Natural killer cell (primary cell): ENCODE results near the gene CAST. TPM values are rescaled to one million over a fixed set of nuclear protein-coding genes. Genes with fewer than 3 reads are reported as not detected.
A peak's percentile ranks its signal among the peaks of the same experiment; 100 is the strongest.

Experiments
- ATAC-seq, 3 donors: fragments of 150-1000 bp in 2 of 3; fragments of 200-7000 bp in 1 of 3; cut with Tn5 transposase; 1 replicate in 1 of 3; 2 replicates in 2 of 3; pipeline ENCODE4 v1.10.0; 2021; ENCODE audit warnings: mild to moderate bottlenecking in 2 of 3, moderate library complexity in 2 of 3
- DNase-seq, 2 donors: peaks; one replicate each; pipeline versions ENCODE4 v3.0.0 to v3.0.0-alpha.2; 2013 to 2021; ENCODE audit warnings: mixed read lengths in 1 of 2
- H3K27ac ChIP-seq: one replicate; pipeline ENCODE4 v1.5.1; 2013; ENCODE audit warnings: mild to moderate bottlenecking, low read length
- H3K27me3 ChIP-seq: one replicate; pipeline ENCODE4 v1.6.1; 2013; ENCODE audit warnings: low read length; ENCODE audit not compliant: control insufficient read depth, insufficient read depth
- H3K36me3 ChIP-seq: one replicate; pipeline ENCODE4 v1.6.1; 2013; ENCODE audit warnings: low read length; ENCODE audit not compliant: control insufficient read depth, insufficient read depth
- H3K4me1 ChIP-seq: one replicate; pipeline ENCODE4 v1.6.1; 2013; ENCODE audit warnings: low read length; ENCODE audit not compliant: control insufficient read depth, insufficient read depth
- H3K4me3 ChIP-seq: one replicate; pipeline ENCODE4 v1.5.1; 2013; ENCODE audit warnings: low read length
- H3K9me3 ChIP-seq: one replicate; pipeline ENCODE4 v1.6.1; 2013; ENCODE audit warnings: low read length; ENCODE audit not compliant: control insufficient read depth, insufficient read depth
- H3K27ac Mint-ChIP-seq, 2 donors: one replicate each; pipeline ENCODE4 v1.8.0; 2022; ENCODE audit warnings: mild to moderate bottlenecking in 2 of 2, mixed read lengths in 2 of 2, moderate library complexity in 1 of 2
- H3K27me3 Mint-ChIP-seq, 2 donors: one replicate each; pipeline ENCODE4 v1.8.0; 2022; ENCODE audit warnings: low read depth in 2 of 2, mixed read lengths in 2 of 2
- H3K36me3 Mint-ChIP-seq: one replicate; pipeline ENCODE4 v1.8.0; 2022; ENCODE audit warnings: mixed read lengths
- H3K4me1 Mint-ChIP-seq, 2 donors: one replicate each; pipeline ENCODE4 v1.8.0; 2022; ENCODE audit warnings: mixed read lengths in 2 of 2
- H3K4me3 Mint-ChIP-seq: one replicate; pipeline ENCODE4 v1.8.0; 2022; ENCODE audit warnings: mild to moderate bottlenecking, moderate library complexity, mixed read lengths
- H3K9me3 Mint-ChIP-seq, 2 donors: one replicate each; pipeline ENCODE4 v1.8.0; 2022; ENCODE audit warnings: mixed read lengths in 2 of 2
- CTCF ChIP-seq: fragments of 200-600 bp; IDR thresholded peaks from one replicate; pipeline ENCODE4 v1.8.0; 2022; ENCODE audit warnings: antibody characterized with exemption
- WGBS: methylation state at CpG from one replicate; pipeline ENCODE4 v1.1.7; 2013; ENCODE audit warnings: missing lambda C conversion rate; ENCODE audit not compliant: insufficient coverage; 5-methylcytosine and 5-hydroxymethylcytosine counted together
- intact Hi-C: fragments of 100-400 bp; cut with micrococcal nuclease; formaldehyde crosslinking; loops from one replicate; pipeline ENCODE4 v1.14.2; 2022
- total RNA-seq, 4 donors: library from RNA; stranded (reverse); fragments of 120-200 nt in 1 of 4; gene quantifications; one replicate each; pipeline versions ENCODE4 v1.2.3 to v1.2.4, GENCODE V29; 2013 to 2022

The CAST gene
- total RNA-seq, 3 donors from 2014 or later (not counting 1 experiment from before 2014, with no cell fraction given), result 364 to 414 (median 376) TPM

- no peak overlapping the region for H3K27ac ChIP-seq
- DNase-seq, result no peak
- no peak overlapping the region for H3K4me3 Mint-ChIP-seq
- ATAC-seq, result no peak
- peaks cover 7% of the 10 kb centered on the region for H3K36me3 Mint-ChIP-seq
- TF ChIP-seq CTCF, result no peak
- H3K9me3 Mint-ChIP-seq, result no peaks in the 10 kb centered on the region
- no peaks in the 10 kb centered on the region for H3K27me3 ChIP-seq
- intact Hi-C loops, result no loop called here
- peaks cover 22% of the 10 kb centered on the region for H3K4me1 ChIP-seq
- peaks cover 24 to 33% of the 10 kb centered on the region in 2 donors for H3K4me1 Mint-ChIP-seq
- H3K36me3 ChIP-seq, result peaks cover 24% of the 10 kb centered on the region
- no peaks in the 10 kb centered on the region for H3K9me3 ChIP-seq
- H3K4me3 ChIP-seq, result no peak overlapping the region
- H3K27me3 Mint-ChIP-seq, result no peaks in the 10 kb centered on the region
- WGBS, result 59% methylated on average over 3 of the region's 3 CpGs
- peak overlapping the region; percentile 59 to 98 for H3K27ac Mint-ChIP-seq
These were observed 37.1 kb downstream of the CAST start for GRCh38 chr5:96699186-96699820.

GRCh38 chr5:96702503-96703383 is 40.6 kb downstream of the CAST start:
- Mint-ChIP-seq H3K36me3 (peaks cover under 1% of the 10 kb centered on the region), H3K9me3 (no peaks in the 10 kb centered on the region), H3K27me3 (no peaks in the 10 kb centered on the region), H3K4me1 (peaks cover 48 to 53% of the 10 kb centered on the region in 2 donors), H3K4me3 (peak overlapping the region; percentile 93), H3K27ac (peak overlapping the region; percentile 90 to 98)
- Histone ChIP-seq H3K9me3 (no peaks in the 10 kb centered on the region), H3K4me1 (peaks cover 22% of the 10 kb centered on the region), H3K4me3 (peak overlapping the region; percentile 46), H3K27ac (peak overlapping the region; percentile 77), H3K36me3 (peaks cover 15% of the 10 kb centered on the region), H3K27me3 (no peaks in the 10 kb centered on the region)
- ATAC-seq, result peak; percentile 82 to 91 (median 83)
- DNase-seq, result peak; percentile 67 to 88
- 5% methylated on average over 70 of the region's 70 CpGs for whole genome bisulfite sequencing
- intact Hi-C loops, result loop anchor here (1.0 to 5.0 kb wide), 3 partner anchors 13 to 105 kb away; partner anchors contain the start of gene ERAP1
- TF ChIP-seq CTCF, result no peak

- H3K4me3 Mint-ChIP-seq, result peak overlapping the region; percentile 93
- H3K4me1 ChIP-seq, result peaks cover 22% of the 10 kb centered on the region
- H3K4me3 ChIP-seq, result peak overlapping the region; percentile 46
- TF ChIP-seq CTCF, result no peak
- no peak for ATAC-seq
- H3K4me1 Mint-ChIP-seq, result peaks cover 49 to 55% of the 10 kb centered on the region in 2 donors
- peak overlapping the region; percentile 90 to 98 for H3K27ac Mint-ChIP-seq
- peak in 1 of 2 donors; percentile 83 for DNase-seq
- peak overlapping the region; percentile 77 for H3K27ac ChIP-seq
- no peaks in the 10 kb centered on the region for H3K9me3 Mint-ChIP-seq
- H3K9me3 ChIP-seq, result no peaks in the 10 kb centered on the region
- no peaks in the 10 kb centered on the region for H3K27me3 ChIP-seq
- WGBS, result 25% methylated on average over 5 of the region's 7 CpGs
- no peaks in the 10 kb centered on the region for H3K36me3 Mint-ChIP-seq
- H3K36me3 ChIP-seq, result peaks cover 13% of the 10 kb centered on the region
- intact Hi-C loops, result loop anchor here (1.0 to 5.0 kb wide), 2 partner anchors 12 to 104 kb away; partner anchors contain the start of gene ERAP1
- no peaks in the 10 kb centered on the region for H3K27me3 Mint-ChIP-seq
These were observed 41.3 kb downstream of the CAST start for GRCh38 chr5:96703384-96703920.
